ENCODE data around the gene GINS2.

GRCh38 chr16:85629326-85629725, 59.4 kb downstream of the GINS2 start:
- TF ChIP-seq GATA2 (IDR thresholded peaks at IDR 0.05; ENCODE audit: low read depth, low read length) (no peak), GATA3 (IDR thresholded peaks at IDR 0.05; ENCODE audit: low read depth, low read length) (no peak)
